Heart left ventricle (tissue), 16 donors: ENCODE results near the gene NFIA. TPM values are rescaled to one million over a fixed set of nuclear protein-coding genes. Genes with fewer than 3 reads are reported as not detected.

Experiments used
- ATAC-seq, 4 donors: fragments of 200-7000 bp; cut with Tn5 transposase; one replicate each; pipeline ENCODE4 v1.9.1; 2020 to 2022; ENCODE audit warnings: moderate library complexity in 4 of 4, mild to moderate bottlenecking in 3 of 4, moderate number of reproducible peaks in 1 of 4
- DNase-seq, 5 donors: peaks; one replicate each; pipeline ENCODE4 v3.0.0-alpha.2; 2020
- H3K27ac ChIP-seq, 12 donors: fragments of 200-600 bp; sonication (generic) in 4 of 12; one replicate each; pipeline versions ENCODE4 v1.5.0 to v1.8.0; 2016 to 2022; ENCODE audit warnings: mild to moderate bottlenecking in 2 of 12
- H3K27me3 ChIP-seq, 9 donors: fragments of 200-600 bp; sonication (generic) in 2 of 9; one replicate each; pipeline versions ENCODE4 v1.5.1 to v1.8.0; 2016 to 2022; ENCODE audit warnings: mild to moderate bottlenecking in 3 of 9
- H3K36me3 ChIP-seq, 9 donors: fragments of 200-600 bp; sonication (generic) in 2 of 9; one replicate each; pipeline versions ENCODE4 v1.5.0 to v1.8.0; 2018 to 2022; ENCODE audit warnings: mild to moderate bottlenecking in 2 of 9
- H3K4me1 ChIP-seq, 12 donors: fragments of 200-600 bp; sonication (generic) in 4 of 12; one replicate each; pipeline versions ENCODE4 v1.5.0 to v1.8.0; 2016 to 2022; ENCODE audit warnings: mild to moderate bottlenecking in 3 of 12
- H3K4me3 ChIP-seq, 12 donors: fragments of 200-600 bp; sonication (generic) in 4 of 12; one replicate each; pipeline versions ENCODE4 v1.5.0 to v1.8.0; 2017 to 2022; ENCODE audit warnings: mild to moderate bottlenecking in 9 of 12, moderate library complexity in 4 of 12
- H3K9me3 ChIP-seq, 12 donors: fragments of 200-600 bp; sonication (generic) in 4 of 12; one replicate each; pipeline versions ENCODE4 v1.5.0 to v1.8.0; 2016 to 2022; ENCODE audit warnings: mild to moderate bottlenecking in 1 of 12
- CTCF ChIP-seq, 12 donors: fragments of 200-600 bp; sonication (generic) in 4 of 12; IDR thresholded peaks; one replicate each; pipeline versions ENCODE4 v1.5.0 to v1.8.0; 2018 to 2022; ENCODE audit warnings: antibody characterized with exemption in 12 of 12, mild to moderate bottlenecking in 5 of 12
- POLR2A ChIP-seq, 2 donors: fragments of 450-650 bp; IDR thresholded peaks; one replicate each; pipeline ENCODE4 v1.6.1; 2017; ENCODE audit warnings: antibody characterized with exemption in 2 of 2, mild to moderate bottlenecking in 2 of 2, moderate library complexity in 2 of 2
- WGBS, 4 donors: extraction: QIAGEN DNeasy Blood & Tissue Kit in 2 of 4; methylation state at CpG; one replicate each; pipeline versions ENCODE4 v1.1.5 to v1.1.7; 2013 to 2018; 5-methylcytosine and 5-hydroxymethylcytosine counted together
- intact Hi-C, 10 donors: fragments of 100-400 bp; cut with DNase I; formaldehyde crosslinking; loops; one replicate each; pipeline versions ENCODE4 v1.11.1 to v1.14.2; 2022
- polyA plus RNA-seq, 2 donors: library from polyadenylated mRNA; stranded (reverse); fragments of 200-250 nt; gene quantifications; one replicate each; pipeline ENCODE4 v1.2.3, GENCODE V29; 2013
- total RNA-seq, 9 donors: library from RNA; depleted of rRNA in 2 of 9; stranded (reverse); fragments of >200 nt in 2 of 9; fragmentation: NEBNext Ultra II Directional in 3 of 9; extraction: Animal tissue kit (Norgen Biotek cat#: 25700) in 3 of 9; gene quantifications; one replicate each; pipeline versions ENCODE4 v1.1.0 to v1.2.4, GENCODE V29; 2016 to 2023
- donor health status: ischemic (EF 13 %, LVEDD 7.1; RV severe dilation, severe dysfunction).
- donor health status: healthy with polysubstance abuse.
- donor health status: DM: no; HTN: yes; CAD: no.
- donor health status: DM: no; HTN: no; CAD: no.
- donor health status: ischemic (EF 25% LVEDD 6.9; RV normal size, moderate dysfunction).
- donor health status: ischemic (EF 25% LVEDD 5.7; RV mildly dilated, moderate dysfunction).
- donor health status: healthy.
- donor health status: DM: yes; HTN: yes; CAD: no.
- donor health status: ischemic (EF 35%, LVEDD 5.7; RV mildly dilated, moderate dysfunction).
- donor health status: nonischemic (EF 11% LVEDD 7.7; RV severe dilation, severe dysfunction).
- donor health status: DM: yes; HTN: yes; CAD: no.
- donor health status: PGD.
- donor health status: ischemic (EF 29% LVEDD 5.4; RV normal size, mild dysfunction).
- donor health status: nonischemic (EF 23%, LVEDD 6.1; RV moderate dilation, normal function).

The NFIA gene
- total and polyA plus RNA-seq, 11 donors: 12.7 to 121 (median 96.5) TPM

GRCh38 chr1:61241973-61242381, 159.6 kb downstream of the NFIA start:
- H3K9me3 ChIP-seq: peaks cover 0 to 8% (median 0%) of the 10 kb centered on the region in 12 donors
- no peak for DNase-seq
- 22 to 41% (median 33%) methylated on average over 2 of the region's 2 CpGs for WGBS, 4 donors
- intact Hi-C loops: loop anchor here in 5 of 10 donors (5.0 to 10.0 kb wide), 4 partner anchors 57 to 187 kb away; partner anchors contain the start of gene NFIA (in 2 of the 5)
- peak; percentile 46 to 63 (median 55) for ATAC-seq
- no peaks in the 10 kb centered on the region for H3K27me3 ChIP-seq
- H3K27ac ChIP-seq: peak overlapping the region; percentile 48 to 81 (median 79)
- peak overlapping the region in 9 of 12 donors; percentile 20 to 35 (median 28) for H3K4me3 ChIP-seq
- H3K4me1 ChIP-seq: peaks cover 0 to 71% (median 43%) of the 10 kb centered on the region in 12 donors
- TF ChIP-seq CTCF (IDR thresholded peaks at IDR 0.05): no peak
- no peak for TF ChIP-seq POLR2A (IDR thresholded peaks at IDR 0.05)
- H3K36me3 ChIP-seq: no peaks in the 10 kb centered on the region

GRCh38 chr1:61244114-61244513, 161.8 kb downstream of the NFIA start:
- no peaks in the 10 kb centered on the region for H3K27me3 ChIP-seq
- WGBS, 4 donors: 25 to 48% (median 36%) methylated on average over 1 of the region's 1 CpG
- no peak for DNase-seq
- no peak for TF ChIP-seq POLR2A (IDR thresholded peaks at IDR 0.05)
- no peak for TF ChIP-seq CTCF (IDR thresholded peaks at IDR 0.05)
- H3K4me1 ChIP-seq: peaks cover 0 to 69% (median 50%) of the 10 kb centered on the region in 12 donors
- ATAC-seq: peak in 3 of 4 donors; percentile 27 to 53 (median 51)
- H3K9me3 ChIP-seq: peaks cover 0 to 8% (median 0%) of the 10 kb centered on the region in 12 donors
- no peak overlapping the region for H3K4me3 ChIP-seq
- intact Hi-C loops: loop anchor here in 5 of 10 donors (5.0 to 10.0 kb wide), 4 partner anchors 59 to 189 kb away; partner anchors contain the start of gene NFIA (in 2 of the 5)
- no peaks in the 10 kb centered on the region for H3K36me3 ChIP-seq
- peak overlapping the region in 9 of 12 donors; percentile 5 to 68 (median 34) for H3K27ac ChIP-seq

GRCh38 chr1:61245696-61246400, 163.5 kb downstream of the NFIA start:
- intact Hi-C loops: loop anchor here in 5 of 10 donors (5.0 to 10.0 kb wide), 4 partner anchors 49 to 191 kb away; partner anchors contain the start of gene NFIA (in 2 of the 5)
- 84 to 89% (median 87%) methylated on average over 7 of the region's 7 CpGs for WGBS, 4 donors
- TF ChIP-seq CTCF (IDR thresholded peaks at IDR 0.05) (no peak), POLR2A (IDR thresholded peaks at IDR 0.05) (no peak)
- ATAC-seq (no peak), DNase-seq (no peak)
- H3K4me3 ChIP-seq: no peak overlapping the region
- H3K36me3 ChIP-seq: no peaks in the 10 kb centered on the region
- H3K4me1 ChIP-seq: peaks cover 0 to 69% (median 47%) of the 10 kb centered on the region in 12 donors
- H3K27me3 ChIP-seq: no peaks in the 10 kb centered on the region
- no peak overlapping the region for H3K27ac ChIP-seq
- peaks cover 0 to 8% (median 0%) of the 10 kb centered on the region in 12 donors for H3K9me3 ChIP-seq
